ENCODE results near the gene KCNMA1.
A peak's percentile ranks its signal among the peaks of the same experiment; 100 is the strongest.
"Not testable (repeated sequence)": the region's sequence is repeated elsewhere in the genome, so short reads cannot be mapped to it uniquely, and the experiment has no call there.

The KCNMA1 gene

DNA sequence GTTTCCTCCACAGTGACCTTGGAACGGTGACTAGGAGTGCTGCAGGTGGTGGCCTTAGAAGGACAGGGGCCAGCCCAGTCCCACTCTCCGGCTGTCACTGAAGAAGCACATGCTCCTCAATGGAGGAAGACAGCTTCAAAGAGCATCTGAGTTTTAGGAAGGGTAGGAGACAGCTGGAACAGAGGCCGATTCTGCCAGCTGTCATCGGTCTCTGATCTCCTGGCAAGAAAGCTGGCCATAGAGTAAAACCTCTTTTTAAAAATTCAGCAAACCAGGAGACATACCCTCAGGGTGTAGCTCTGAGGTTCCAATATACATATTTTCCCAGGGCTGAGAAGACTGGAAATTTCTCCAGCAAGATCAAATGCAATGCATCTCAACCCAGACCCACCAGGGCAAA, 55.9 kb downstream of the KCNMA1 start:
- DNase-seq: no peak

DNA sequence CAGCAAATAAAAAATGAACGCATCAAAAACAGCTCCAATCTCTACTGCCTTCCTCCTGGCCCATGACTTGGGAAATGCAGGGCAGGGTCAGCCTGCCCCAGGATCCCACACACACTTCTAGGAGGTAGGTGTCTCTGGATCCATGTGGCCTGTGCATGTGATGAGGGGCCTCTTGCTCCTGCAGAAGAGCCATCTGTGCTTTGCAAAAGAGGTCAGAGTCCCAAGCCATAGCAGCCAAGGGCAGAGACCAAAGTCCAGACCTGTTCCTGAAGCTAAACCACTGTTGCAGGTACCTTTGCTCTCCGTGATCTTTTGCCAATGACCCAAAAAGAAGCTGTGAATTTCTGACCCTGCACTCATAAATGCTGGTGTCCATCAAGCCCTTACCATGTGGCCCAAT, 57.1 kb downstream of the KCNMA1 start:
- DNase-seq: no peak

DNA sequence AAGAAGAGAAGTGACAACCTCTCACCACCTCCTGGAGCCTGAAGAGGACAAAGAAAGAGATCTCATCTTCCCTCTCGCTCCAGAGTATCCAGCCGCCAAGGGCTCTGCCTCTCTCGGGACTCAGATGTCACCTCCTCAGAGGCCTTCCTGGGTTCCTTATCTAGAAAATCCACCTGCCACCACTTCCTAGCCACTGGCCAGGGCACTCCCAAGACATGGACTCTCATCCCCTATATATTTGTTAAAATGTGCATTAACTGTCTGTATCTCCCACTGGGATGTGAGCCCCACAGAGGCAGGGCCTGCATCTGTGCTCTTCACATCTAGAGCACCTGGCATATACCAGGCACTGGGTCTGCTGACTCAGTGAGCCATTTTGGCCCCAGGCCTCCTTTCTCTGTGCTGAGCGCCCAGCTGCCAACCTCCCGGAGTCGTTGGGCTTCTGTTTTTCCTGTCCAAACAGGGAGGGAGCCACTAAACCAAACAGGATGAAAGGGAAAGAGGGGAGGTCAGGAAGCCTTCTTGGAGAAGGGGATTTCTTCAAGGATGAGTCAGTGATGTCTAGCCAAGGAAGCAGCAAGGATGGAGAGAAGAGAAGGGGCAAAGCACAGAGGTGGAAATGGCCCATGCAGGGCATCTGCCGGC, 58.9 kb downstream of the KCNMA1 start:
- DNase-seq: peak in 1 of 3 experiments; percentile 4

DNA sequence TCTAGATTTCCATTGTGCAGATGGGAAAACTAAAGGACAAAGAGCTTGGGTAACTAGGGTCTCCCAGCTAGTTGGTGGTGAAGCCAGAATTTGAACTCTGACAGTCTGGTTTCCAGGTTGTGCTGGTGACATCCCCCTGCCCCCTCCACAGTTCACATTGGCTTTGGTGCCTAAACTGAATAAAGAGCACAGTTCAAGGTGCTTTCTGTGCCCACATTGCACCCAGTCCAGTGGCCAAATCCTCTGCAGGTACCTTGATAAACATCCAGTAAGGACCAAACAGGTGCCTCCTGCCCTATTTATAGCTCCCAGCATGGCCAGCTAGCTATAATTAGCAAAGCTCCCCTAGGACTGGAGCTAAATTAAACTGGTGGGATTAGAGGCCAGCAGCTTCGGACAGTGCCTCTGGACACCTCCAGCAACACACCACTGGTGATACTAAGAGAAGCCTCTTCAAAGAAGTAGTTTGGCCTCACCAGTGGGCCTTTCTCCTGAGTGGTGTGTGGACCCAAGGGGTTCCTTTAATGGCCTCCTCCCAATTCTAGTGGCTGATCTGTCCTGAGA, 59.9 kb downstream of the KCNMA1 start:
- DNase-seq: peak in 1 of 3 experiments; percentile 1

DNA sequence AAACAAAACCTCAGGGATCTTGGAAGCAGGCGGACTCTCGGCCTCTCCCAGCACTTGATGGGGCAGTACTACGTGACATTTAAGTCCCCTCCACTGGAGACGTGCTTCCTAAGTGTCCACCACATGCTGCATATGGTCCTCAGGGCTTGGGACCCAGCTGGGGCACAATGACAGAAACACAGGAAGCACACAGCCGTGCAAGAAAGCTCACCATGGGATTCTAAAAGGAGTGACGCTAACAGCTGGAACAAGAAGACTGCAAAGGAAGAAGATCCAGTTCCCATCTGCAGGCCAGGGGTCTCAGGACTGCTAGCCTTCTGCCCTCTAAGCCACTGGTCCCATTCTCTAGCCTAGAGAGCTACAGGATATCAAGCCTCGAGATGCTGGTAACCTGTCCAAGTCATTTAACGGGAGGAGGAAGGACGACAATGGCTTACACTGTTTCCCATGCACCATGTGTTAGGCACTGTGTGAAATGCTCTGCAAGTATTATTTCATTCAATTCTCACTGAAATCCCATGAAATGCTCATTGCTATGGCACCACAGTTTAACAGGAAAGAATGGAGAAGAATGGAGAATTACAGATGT, 61.1 kb downstream of the KCNMA1 start:
- DNase-seq: no peak

DNA sequence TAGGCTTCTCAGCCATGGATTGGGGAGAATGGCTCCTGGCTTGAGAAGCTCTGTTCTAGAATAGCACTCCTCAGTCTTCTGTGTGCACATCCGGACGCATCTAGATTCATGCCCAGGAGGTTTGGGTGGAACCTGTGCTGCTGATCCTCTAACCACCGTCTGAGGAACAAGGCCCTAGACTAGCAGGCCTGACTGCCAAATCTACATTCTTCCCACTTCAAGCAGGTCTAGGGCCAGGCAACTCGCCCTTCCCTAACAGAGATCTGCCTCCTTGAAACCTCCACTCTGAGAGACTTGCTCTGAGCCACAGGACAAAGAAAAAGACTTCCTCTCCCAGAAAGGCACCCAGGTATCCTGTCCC, 61.6 kb downstream of the KCNMA1 start:
- DNase-seq: no peak

DNA sequence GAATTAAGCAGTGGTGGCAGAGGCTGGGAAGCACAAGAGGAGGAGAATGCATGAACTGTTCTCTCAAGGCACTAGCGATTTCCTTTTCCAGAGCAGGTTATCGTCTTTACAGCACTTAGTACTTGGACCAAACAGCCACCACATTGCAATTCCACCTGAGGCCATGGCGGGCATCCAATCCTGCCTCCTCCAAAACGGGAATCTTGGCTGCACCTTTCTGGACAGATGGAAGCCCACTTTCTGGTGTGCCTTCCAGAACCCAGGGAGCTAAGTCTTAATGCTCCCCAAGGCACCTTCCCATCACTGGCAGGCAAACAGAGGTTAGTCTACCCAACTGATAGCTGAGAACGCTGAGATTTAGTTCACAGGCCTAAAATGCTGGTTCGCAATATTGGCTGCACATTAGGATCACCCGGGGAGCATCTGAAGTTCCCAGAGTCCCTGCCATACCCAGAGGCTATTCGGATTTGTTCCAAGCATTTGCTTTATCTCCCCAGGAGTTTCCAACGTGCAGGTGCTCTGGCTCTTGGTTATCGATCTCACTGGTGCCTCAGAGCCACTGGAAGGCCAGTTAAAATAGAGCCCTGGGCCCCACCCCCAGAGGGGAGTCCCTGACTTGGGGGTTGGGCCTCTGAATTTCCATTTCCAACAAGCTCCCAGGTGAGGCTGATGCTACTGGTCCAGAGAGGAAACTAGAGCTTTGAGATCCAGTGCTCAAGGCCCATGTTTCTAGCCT, 62.2 kb downstream of the KCNMA1 start:
- peak in 1 of 3 experiments; percentile 39 for DNase-seq

DNA sequence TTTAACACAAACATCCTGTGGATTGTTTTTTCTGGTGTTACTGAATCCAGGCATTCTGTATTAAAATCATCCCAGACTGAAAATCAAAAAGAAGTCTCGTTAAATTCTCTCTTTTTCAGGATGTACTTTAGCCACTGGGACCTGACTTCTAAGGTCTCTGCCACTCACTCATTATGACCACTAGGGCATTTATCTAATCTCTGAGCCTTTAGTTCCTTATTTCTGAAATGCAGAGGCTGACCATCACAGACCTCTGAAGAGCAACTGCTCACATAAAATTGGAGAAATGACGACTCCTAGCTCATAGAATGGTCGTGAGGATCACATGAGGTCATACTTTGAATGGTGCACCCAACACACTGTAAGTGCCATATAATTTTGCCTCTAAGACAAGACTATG, 63.2 kb downstream of the KCNMA1 start:
- no peak for DNase-seq

DNA sequence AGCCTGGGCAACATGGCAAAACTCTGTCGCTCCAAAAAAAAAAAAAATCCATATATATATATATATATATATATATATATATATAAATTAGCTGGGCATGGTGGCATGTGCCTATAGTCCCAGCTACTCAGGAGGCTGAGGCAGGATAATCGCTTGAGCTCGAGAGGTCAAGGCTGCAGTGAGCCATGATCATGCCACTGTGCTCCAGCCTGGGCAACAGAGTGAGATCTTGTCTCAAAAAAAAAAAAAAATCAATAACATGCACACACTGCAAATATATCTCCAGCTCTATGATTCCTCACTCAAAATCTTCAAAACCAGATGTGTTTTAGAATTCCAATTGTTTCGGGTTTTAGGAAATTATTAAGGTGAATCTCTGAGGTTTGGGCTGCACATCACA, 65.1 kb downstream of the KCNMA1 start:
- not testable (repeated sequence) for DNase-seq

DNA sequence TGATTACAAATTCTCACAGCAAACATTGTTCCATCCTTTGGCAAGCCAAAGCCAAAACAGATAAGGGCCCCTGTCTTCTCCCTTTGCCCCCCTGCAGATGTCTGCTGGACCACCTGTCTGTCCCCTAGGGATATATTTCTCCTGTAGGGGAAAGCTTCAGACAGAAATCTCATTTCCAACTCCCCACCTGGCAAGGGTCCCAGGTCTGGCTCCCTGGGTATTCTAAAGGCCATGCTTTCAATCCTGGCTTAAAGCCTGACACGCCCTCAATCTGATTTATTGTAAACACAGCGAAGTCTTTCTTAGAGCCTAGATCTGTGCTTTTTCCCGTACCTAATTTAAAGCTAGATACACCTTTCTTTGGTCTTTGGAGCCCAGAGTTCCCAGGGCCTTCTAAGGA, 66.1 kb downstream of the KCNMA1 start:
- DNase-seq: peak in 1 of 3 experiments; percentile 2

DNA sequence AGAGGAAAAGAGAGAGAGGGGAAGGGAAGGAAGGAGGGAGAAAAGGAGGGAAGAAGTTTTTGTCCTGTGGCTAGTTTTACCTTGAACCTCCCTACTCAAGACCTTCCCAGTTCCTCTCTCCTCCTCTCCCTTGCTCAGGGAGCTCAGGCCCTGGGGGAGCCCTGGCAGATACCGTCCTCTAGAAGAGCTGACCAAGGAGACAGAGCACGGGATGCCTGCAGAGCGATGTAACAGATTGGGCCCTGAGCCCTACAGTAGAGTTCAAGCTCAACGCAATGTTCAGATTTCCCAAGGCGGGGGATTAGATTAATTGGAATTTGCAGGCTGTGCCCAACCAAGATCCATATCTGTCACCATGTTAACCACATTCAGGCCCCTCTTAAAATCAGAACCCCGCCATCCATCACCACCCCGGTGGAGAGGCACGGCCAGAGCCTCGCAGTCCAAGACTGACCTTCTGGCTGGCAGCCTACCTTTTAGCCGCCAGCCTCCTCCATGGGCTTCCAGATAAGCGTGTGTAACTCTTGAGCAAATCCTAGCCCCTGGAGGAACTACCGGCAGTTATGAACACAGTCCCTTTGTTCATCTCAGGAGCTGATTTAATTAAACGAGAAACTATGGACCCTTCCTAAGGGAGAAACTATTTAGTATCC, 70.6 kb downstream of the KCNMA1 start:
- DNase-seq: no peak

DNA sequence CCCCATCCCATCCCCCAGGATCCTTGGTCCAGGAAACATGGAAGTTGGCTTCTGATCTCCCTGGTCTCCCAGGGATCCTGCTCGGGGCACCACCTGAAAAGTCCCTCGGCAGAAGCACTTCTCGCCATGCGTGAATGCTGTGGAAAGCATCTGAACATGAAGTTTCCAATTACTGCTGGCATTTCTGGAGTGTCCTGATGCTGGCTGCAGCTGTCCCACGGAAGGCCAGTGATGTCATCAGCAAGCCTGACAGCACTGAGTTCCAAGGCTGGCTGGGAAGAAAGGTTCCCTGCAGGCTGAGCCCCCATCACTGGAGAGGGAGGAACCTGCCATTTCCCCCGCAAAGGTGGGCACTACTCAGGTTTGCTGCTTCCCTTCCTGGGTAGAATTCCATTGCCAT, 71.4 kb downstream of the KCNMA1 start:
- no peak for DNase-seq

DNA sequence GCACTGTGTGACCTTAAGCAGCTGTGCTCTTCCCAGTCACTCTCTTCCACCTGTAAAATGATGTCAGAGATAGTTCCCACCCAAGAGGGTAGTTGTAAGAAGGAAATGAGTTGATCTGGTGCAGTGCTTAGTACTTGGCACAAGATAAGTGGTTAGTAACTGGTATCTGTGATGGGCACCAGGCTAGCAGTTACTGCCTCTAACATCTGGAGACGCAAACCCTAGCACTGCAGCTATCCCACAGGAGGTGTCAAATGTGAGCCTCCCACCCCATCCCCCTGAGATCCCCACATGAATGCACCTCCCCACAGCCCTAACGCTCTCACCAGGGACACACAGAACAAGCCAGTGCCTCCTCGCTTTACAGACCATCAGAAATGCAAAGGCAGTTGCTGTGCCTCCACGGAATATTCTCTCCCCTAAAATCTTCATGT, 72.0 kb downstream of the KCNMA1 start:
- no peak for DNase-seq

DNA sequence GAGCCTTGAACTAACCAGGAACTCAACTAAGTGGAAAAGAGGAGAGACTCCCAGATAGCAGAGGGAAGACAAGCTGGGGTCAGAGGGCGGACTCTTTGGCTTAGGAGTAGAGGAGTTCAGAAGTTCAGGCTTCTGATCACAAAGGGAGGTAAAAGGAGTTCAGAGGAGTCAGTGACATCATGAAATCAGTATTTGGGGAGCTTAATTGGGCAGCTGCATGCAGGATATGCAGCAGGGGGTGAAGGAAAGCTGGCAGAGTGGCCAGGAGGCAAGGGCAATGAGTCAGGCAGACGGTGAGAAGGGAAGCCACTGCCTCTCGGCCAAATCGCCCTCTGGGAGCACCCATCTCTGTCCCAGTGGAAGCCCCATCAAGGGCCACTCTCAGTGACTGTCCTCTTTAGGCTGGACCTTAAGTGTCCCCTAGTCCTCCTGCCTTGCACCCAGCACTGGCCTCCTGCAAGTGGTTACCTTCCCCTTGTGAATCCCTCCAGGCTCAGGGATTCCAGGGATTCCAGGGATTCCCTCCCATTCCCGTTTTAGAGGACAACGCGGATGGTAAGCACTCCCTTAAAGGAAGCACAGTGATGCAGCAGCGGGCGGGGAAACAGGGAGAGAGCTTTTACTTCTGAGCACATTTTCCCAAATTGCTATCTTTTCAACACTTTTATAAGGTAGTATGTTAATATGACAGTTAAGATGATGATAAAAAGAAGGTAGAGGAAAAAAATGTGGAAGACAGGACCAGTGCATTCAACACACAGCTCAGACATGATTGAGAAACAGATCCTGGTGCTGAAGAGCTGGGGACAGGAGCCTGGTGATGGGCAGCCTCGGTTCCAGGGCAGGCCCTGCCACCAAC, 72.6 kb downstream of the KCNMA1 start:
- no peak for DNase-seq

DNA sequence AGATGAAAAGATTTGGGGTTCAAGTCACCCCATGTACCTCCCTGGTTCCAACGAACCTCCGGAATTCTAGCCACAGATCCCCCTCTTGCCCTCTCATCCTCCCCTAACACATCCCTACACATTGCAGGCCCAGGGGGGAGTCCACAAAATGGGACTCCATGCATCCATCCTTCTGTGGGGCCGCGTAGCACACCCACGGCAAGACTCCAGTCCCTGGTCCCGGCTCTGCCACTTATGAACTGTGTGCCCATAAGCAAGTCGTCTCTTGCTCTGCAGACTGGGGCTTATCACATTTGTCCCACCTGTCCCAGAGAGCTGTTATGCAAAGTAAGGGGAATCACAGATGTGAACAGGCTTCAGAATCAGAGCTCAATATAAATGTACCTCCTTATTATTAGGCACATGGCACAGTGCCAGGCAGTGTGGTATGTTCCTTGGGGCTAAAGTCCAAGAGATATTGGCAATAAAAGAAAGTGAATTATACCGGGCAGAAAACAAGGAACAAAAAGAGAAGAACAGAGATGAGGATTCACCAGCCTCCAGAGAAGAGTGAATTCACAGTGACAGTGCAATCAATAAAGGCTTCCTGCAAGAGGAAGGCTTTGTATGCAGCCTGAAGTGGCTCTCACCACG, 73.9 kb downstream of the KCNMA1 start:
- DNase-seq: peak in 1 of 3 experiments; percentile 5

DNA sequence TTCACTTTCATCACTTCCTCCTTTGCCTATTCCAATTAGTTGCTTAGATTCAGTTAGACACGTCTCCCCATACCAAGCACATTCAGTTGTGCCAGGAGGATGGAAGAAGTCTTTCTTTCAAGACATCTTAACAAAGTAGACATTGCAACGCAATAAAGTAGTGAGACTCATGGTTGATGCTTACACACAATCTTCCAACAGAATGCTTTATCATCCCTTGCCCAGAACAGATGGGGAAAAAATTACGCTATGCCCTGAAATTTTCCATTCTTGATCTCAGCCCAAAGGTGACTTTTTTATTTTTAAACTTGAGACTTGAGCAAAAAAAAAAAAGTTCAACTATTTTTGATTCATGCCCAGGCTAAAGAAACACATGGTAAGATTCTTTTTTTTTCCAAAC, 74.9 kb downstream of the KCNMA1 start:
- no peak for DNase-seq

DNA sequence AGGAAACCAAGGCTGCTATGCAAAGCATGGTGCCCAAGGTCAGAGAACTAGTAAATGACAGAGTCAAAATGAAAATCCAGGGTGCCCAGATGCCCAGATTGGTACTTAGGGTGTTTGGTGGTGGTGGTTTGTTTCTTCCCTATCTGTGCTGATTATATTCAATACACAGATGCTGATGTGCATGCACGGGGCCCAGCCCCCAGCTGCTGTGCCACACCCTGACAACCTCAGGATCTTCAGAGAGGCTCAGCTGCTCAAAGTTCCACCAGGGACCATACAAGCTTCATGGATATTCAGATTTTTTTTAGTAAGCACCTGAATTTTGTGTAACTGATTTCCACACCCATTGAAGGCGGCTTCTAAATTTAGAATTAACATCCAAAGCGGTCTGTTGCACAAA, 75.6 kb downstream of the KCNMA1 start:
- DNase-seq: no peak

DNA sequence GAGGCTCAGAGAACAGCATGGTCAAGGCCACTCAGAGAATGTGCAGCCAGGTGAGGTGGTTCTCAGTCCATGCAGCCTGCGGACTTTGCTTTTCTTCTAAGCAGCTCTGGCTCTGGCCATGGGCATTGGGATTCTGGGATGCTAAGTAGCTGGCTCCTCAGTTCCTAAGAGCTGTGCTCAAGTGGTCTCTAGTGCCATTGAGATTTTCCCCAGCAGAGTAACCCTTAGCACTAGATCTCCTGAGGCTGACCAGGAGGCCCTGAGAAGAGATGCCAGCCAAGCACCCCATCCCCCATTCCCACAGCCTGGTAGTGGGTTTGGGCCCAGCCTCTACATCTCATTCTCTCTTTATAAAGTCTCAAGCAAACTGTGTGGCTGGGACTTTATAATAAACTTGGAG, 77.1 kb downstream of the KCNMA1 start:
- peak in 1 of 3 experiments; percentile 52 for DNase-seq

DNA sequence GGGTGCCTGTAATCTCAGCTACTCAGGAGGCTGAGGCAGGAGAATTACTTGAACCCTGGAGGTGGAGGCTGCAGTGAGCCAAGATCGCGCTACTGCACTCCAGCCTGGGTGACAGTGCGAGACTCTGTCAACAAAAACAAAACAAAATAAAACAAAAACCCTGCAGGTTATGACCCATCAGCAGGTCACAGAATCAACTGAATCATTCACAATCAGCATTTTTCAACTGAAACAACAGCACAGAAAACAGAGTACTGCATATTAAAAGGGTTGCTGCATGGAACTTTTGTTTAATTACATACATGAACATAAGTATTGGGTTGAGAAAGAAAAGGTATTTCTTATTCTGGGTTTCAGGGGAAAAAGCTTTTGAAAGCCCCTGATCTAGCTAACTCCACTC, 77.6 kb downstream of the KCNMA1 start:
- DNase-seq: no peak

DNA sequence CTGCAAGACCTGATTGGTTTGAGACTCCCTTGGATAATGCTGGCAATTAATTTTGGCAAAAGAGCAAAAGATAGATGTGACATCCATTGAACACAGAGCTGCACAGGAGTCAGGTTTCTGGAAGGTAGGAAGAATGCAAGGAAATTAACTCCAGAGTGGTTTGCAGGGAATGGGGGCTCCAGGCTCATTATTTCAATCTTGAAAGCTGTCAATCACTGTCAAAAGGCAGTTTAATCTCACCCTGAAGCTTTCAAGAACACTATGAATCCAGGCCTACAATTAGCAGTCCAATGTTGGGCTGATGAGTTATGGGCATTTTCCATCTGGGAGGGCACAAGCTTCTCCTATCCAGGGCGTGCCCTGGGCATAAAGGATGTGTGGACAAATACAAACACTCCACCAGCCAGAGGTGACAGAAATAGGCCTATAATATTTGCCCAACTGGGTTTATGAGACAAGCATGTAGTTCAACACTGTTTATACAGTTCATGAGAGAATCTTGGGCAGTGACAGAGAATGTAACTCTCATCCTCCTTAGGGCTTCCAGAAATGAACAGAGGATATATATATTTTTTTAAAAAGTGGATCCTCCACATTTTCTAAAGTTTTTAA, 80.5 kb downstream of the KCNMA1 start:
- peak in 2 of 3 experiments; percentile 39 to 75 for DNase-seq

DNA sequence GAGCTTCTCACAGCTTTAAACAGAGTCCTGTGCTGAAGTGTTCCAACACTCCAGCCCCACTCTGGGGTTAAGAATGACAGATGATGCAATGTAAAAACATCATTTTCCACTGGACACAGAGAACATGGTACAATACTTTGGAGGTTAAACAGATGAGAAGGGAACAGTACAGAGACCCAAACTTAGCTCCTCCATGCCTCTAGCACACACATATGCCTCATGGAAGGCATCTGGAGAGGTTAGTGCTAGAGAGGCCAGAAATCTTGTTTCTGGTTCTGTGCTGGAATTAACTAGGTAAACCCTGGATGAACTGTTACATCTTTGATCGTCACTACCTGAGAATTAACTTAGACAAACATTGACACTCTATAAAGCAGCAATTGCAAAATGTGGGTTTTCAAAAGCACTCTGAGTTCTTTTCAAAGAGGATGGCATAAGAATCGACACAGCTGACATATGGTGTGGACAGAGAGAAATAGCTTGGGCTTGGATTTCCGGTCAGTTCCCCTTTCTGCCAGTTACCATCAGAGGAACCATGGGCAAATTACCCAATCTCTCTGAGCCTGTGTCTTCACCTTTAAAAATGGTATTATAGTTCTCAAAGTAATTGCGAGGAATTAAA, 81.9 kb downstream of the KCNMA1 start:
- no peak for DNase-seq

Measured in NCI-H1417 (cell line).